ENCODE data around the gene DMWD. TPM values are rescaled to one million over a fixed set of nuclear protein-coding genes. Genes with fewer than 3 reads are reported as not detected.

DMWD gene
- polyA plus RNA-seq, 1 of the 3 experiments (the other 2 are of a cell fraction): 40.6 TPM

DNA sequence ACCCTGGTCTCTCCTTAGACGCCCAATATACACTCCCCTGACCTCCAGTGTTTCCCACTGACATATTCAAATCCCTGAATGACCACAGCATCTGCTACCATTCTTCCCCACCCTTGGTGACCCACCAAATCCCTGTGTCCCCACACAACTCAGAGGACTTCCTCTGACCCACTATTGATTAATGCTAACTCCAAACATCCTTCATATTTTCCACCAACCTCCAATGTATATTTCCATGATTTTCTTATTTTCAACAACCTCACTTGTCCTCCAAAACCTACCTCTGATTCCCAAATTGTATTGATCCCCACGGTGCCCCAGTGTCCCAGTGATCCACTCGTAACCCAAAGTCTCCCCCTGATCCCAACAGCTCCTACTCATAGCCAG, 526 bp upstream of the DMWD start:
- H3K36me3 ChIP-seq (replicated peaks in 1 of 2; ENCODE audit: control insufficient read depth in 1 of 2, insufficient read depth in 2 of 2, low read length in 1 of 2): peaks cover 13 to 24% of the 10 kb centered on the region in 2 experiments
- POLR2A ChIA-PET: interaction anchor here (0.6 to 1.0 kb wide), 2 partner anchors 24 to 76 kb away, joined by 3 read pairs; partner anchors contain the start of gene SIX5
- H3K9me2 ChIP-seq: no peaks in the 10 kb centered on the region
- peak overlapping the region in 1 of 2 experiments; percentile 55; a peak in 3 of 4 replicates for H3K27ac ChIP-seq (ENCODE audit: low read depth in 2 of 2, low read length in 1 of 2)
- no peak overlapping the region for H3K9ac ChIP-seq
- no peak overlapping the region for H2AFZ ChIP-seq (ENCODE audit: low read depth)
- no peaks in the 10 kb centered on the region for H3F3A ChIP-seq (replicated peaks; ENCODE audit: insufficient read depth)
- 33% methylated on average over 3 of the region's 3 CpGs for whole genome bisulfite sequencing (ENCODE audit: low lambda C conversion rate)
- CTCF ChIA-PET: interaction anchor here (1.0 to 3.9 kb wide), 5 partner anchors 24 to 100 kb away, joined by 3 to 33 read pairs (median 5); partner anchors contain the start of gene SIX5
- no peak overlapping the region for H3K4me2 ChIP-seq
- no peaks in the 10 kb centered on the region for H3K27me3 ChIP-seq (ENCODE audit: insufficient read depth)
- no peak overlapping the region for H3K4me3 ChIP-seq (ENCODE audit: low read depth in 2 of 2, low read length in 1 of 2)
- H4K20me1 ChIP-seq (ENCODE audit: insufficient read depth): no peaks in the 10 kb centered on the region
- H3K4me1 ChIP-seq (ENCODE audit: control insufficient read depth in 1 of 2, insufficient read depth in 2 of 2, low read depth in 1 of 2, low read length in 1 of 2): peaks cover 0 to 18% of the 10 kb centered on the region in 2 experiments; a peak in 1 of 4 replicates
- no peak for DNase-seq
- no peaks in the 10 kb centered on the region for H3K9me3 ChIP-seq
- no peak for TF ChIP-seq TAF1 (IDR thresholded peaks at IDR 0.05; ENCODE audit: borderline replicate concordance, low read depth, low read length)
- TF ChIP-seq, protein P1, sequence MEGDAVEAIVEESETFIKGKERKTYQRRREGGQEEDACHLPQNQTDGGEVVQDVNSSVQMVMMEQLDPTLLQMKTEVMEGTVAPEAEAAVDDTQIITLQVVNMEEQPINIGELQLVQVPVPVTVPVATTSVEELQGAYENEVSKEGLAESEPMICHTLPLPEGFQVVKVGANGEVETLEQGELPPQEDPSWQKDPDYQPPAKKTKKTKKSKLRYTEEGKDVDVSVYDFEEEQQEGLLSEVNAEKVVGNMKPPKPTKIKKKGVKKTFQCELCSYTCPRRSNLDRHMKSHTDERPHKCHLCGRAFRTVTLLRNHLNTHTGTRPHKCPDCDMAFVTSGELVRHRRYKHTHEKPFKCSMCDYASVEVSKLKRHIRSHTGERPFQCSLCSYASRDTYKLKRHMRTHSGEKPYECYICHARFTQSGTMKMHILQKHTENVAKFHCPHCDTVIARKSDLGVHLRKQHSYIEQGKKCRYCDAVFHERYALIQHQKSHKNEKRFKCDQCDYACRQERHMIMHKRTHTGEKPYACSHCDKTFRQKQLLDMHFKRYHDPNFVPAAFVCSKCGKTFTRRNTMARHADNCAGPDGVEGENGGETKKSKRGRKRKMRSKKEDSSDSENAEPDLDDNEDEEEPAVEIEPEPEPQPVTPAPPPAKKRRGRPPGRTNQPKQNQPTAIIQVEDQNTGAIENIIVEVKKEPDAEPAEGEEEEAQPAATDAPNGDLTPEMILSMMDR (IDR thresholded peaks at IDR 0.05): no peak
- TF ChIP-seq, protein P2, sequence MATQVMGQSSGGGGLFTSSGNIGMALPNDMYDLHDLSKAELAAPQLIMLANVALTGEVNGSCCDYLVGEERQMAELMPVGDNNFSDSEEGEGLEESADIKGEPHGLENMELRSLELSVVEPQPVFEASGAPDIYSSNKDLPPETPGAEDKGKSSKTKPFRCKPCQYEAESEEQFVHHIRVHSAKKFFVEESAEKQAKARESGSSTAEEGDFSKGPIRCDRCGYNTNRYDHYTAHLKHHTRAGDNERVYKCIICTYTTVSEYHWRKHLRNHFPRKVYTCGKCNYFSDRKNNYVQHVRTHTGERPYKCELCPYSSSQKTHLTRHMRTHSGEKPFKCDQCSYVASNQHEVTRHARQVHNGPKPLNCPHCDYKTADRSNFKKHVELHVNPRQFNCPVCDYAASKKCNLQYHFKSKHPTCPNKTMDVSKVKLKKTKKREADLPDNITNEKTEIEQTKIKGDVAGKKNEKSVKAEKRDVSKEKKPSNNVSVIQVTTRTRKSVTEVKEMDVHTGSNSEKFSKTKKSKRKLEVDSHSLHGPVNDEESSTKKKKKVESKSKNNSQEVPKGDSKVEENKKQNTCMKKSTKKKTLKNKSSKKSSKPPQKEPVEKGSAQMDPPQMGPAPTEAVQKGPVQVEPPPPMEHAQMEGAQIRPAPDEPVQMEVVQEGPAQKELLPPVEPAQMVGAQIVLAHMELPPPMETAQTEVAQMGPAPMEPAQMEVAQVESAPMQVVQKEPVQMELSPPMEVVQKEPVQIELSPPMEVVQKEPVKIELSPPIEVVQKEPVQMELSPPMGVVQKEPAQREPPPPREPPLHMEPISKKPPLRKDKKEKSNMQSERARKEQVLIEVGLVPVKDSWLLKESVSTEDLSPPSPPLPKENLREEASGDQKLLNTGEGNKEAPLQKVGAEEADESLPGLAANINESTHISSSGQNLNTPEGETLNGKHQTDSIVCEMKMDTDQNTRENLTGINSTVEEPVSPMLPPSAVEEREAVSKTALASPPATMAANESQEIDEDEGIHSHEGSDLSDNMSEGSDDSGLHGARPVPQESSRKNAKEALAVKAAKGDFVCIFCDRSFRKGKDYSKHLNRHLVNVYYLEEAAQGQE (IDR thresholded peaks at IDR 0.05; ENCODE audit: low read depth, low read length): no peak
- no peak for TF ChIP-seq NFIC (IDR thresholded peaks at IDR 0.05; ENCODE audit: borderline replicate concordance)
- no peak for TF ChIP-seq POLR2AphosphoS5 (IDR thresholded peaks at IDR 0.05; ENCODE audit: low read depth, low read length)
- TF ChIP-seq FOXJ3 (CRISPR knock-in tag; IDR thresholded peaks at IDR 0.05): no peak
- TF ChIP-seq FOXM1 (IDR thresholded peaks at IDR 0.05; ENCODE audit: low read depth): no peak
- no peak for TF ChIP-seq SIN3A (IDR thresholded peaks at IDR 0.05; ENCODE audit: borderline replicate concordance, low read depth, low read length)
- TF ChIP-seq, protein P3, sequence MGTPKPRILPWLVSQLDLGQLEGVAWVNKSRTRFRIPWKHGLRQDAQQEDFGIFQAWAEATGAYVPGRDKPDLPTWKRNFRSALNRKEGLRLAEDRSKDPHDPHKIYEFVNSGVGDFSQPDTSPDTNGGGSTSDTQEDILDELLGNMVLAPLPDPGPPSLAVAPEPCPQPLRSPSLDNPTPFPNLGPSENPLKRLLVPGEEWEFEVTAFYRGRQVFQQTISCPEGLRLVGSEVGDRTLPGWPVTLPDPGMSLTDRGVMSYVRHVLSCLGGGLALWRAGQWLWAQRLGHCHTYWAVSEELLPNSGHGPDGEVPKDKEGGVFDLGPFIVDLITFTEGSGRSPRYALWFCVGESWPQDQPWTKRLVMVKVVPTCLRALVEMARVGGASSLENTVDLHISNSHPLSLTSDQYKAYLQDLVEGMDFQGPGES (IDR thresholded peaks at IDR 0.05; ENCODE audit: low read depth, low read length): no peak
- no peak for TF ChIP-seq GABPA (IDR thresholded peaks at IDR 0.05; ENCODE audit: low read depth)
- no peak for TF ChIP-seq JUND (IDR thresholded peaks at IDR 0.05)
- no peak for TF ChIP-seq EZH2phosphoT487 (IDR thresholded peaks at IDR 0.05; ENCODE audit: borderline replicate concordance, low read depth)
- TF ChIP-seq, protein P4, sequence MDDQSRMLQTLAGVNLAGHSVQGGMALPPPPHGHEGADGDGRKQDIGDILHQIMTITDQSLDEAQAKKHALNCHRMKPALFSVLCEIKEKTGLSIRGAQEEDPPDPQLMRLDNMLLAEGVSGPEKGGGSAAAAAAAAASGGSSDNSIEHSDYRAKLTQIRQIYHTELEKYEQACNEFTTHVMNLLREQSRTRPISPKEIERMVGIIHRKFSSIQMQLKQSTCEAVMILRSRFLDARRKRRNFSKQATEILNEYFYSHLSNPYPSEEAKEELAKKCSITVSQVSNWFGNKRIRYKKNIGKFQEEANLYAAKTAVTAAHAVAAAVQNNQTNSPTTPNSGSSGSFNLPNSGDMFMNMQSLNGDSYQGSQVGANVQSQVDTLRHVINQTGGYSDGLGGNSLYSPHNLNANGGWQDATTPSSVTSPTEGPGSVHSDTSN (IDR thresholded peaks at IDR 0.05): no peak
- TF ChIP-seq, protein P5, sequence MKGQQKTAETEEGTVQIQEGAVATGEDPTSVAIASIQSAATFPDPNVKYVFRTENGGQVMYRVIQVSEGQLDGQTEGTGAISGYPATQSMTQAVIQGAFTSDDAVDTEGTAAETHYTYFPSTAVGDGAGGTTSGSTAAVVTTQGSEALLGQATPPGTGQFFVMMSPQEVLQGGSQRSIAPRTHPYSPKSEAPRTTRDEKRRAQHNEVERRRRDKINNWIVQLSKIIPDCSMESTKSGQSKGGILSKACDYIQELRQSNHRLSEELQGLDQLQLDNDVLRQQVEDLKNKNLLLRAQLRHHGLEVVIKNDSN (IDR thresholded peaks at IDR 0.05; ENCODE audit: borderline replicate concordance, low read depth): no peak
- no peak for TF ChIP-seq RAD21 (IDR thresholded peaks at IDR 0.05; ENCODE audit: low read length)
- TF ChIP-seq, protein P6, sequence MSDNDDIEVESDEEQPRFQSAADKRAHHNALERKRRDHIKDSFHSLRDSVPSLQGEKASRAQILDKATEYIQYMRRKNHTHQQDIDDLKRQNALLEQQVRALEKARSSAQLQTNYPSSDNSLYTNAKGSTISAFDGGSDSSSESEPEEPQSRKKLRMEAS (IDR thresholded peaks at IDR 0.05; ENCODE audit: low read depth): no peak
- peaks cover 41% of the 10 kb centered on the region for H3K79me2 ChIP-seq (ENCODE audit: insufficient read depth)

All from SK-N-SH (cell line).